K562 (cell line): Measurements from ENCODE around the gene ARHGAP4. TPM values are rescaled to one million over a fixed set of nuclear protein-coding genes. Genes with fewer than 3 reads are reported as not detected.

Source experiments
- CBFA2T2 ChIP-seq: fragments of 450-650 bp; conservative IDR thresholded peaks from 2 replicates; pipeline ENCODE4 v1.6.1; 2017; ENCODE audit warnings: mild to moderate bottlenecking
- CBX8 ChIP-seq: fragments of 200-600 bp; sonication (generic); IDR thresholded peaks from 2 replicates; pipeline ENCODE4 v1.6.1; 2012; ENCODE audit warnings: borderline replicate concordance, mixed run types, low read depth, mild to moderate bottlenecking, moderate library complexity, mixed read lengths, low read length, control low read depth, inconsistent platforms; ENCODE audit not compliant: poor library complexity, severe bottlenecking; ENCODE audit errors: extremely low read depth
- ESRRA ChIP-seq: fragments of 450-650 bp; IDR thresholded peaks from 2 replicates; pipeline ENCODE4 v1.6.1; 2014; ENCODE audit warnings: low read depth, mild to moderate bottlenecking, moderate library complexity, borderline replicate concordance
- ESRRB ChIP-seq: fragments of 250-450 bp; sonication (Bioruptor Pico); IDR thresholded peaks from 2 replicates; pipeline ENCODE4 v1.5.0; 2020; ENCODE audit warnings: mild to moderate bottlenecking, moderate library complexity, borderline replicate concordance
- ETV5 ChIP-seq: sonication (generic); formaldehyde crosslinking; IDR thresholded peaks from 2 replicates; pipeline ENCODE4 v1.4.0; 2020; ENCODE audit warnings: low read depth, mild to moderate bottlenecking, missing genetic modification reagents
- MAFK ChIP-seq: IDR thresholded peaks from 2 replicates; pipeline ENCODE4 v1.6.1; 2011; ENCODE audit warnings: low read length, improper control_type of control experiment
- NBN ChIP-seq: fragments of 450-650 bp; IDR thresholded peaks from 2 replicates; pipeline ENCODE4 v1.6.1; 2016; ENCODE audit warnings: low read depth, mild to moderate bottlenecking
- NFIC ChIP-seq: fragments of 450-650 bp; IDR thresholded peaks from 2 replicates; pipeline ENCODE4 v1.6.1; 2017; ENCODE audit warnings: mild to moderate bottlenecking, inconsistent platforms
- NR2C1 ChIP-seq, 2 experiments: fragments of 450-650 bp; IDR thresholded peaks; 2 replicates each; pipeline ENCODE4 v1.6.1; 2017; ENCODE audit warnings: mild to moderate bottlenecking in 2 of 2, antibody characterized with exemption in 1 of 2, inconsistent platforms in 1 of 2, missing compliant biosample characterization in 1 of 2, missing genetic modification characterization in 1 of 2
- POLR3G ChIP-seq: IDR thresholded peaks from 2 replicates; pipeline ENCODE4 v1.6.1; 2011; ENCODE audit not compliant: insufficient read length, insufficient replicate concordance; ENCODE audit errors: extremely low read depth
- RBFOX2 ChIP-seq: fragments of 200-400 bp; formaldehyde crosslinking; IDR thresholded peaks from 2 replicates; pipeline ENCODE4 v1.6.1; 2017; ENCODE audit warnings: low read depth, mild to moderate bottlenecking, low read length, moderate library complexity
- RBM15 ChIP-seq: fragments of 200-400 bp; formaldehyde crosslinking; IDR thresholded peaks from 2 replicates; pipeline ENCODE4 v1.6.1; 2018; ENCODE audit warnings: mild to moderate bottlenecking, low read length, moderate library complexity; ENCODE audit not compliant: insufficient read depth
- SMAD2 ChIP-seq: fragments of 150-350 bp; IDR thresholded peaks from 2 replicates; pipeline ENCODE4 v1.6.1; 2014; ENCODE audit warnings: low read depth, mild to moderate bottlenecking, low read length
- SMAD4 ChIP-seq: fragments of 250-450 bp; sonication (Bioruptor Pico); conservative IDR thresholded peaks from 2 replicates; pipeline ENCODE4 v1.8.0; 2021; ENCODE audit warnings: inconsistent platforms, mild to moderate bottlenecking, moderate library complexity
- TCF3 ChIP-seq: sonication (generic); formaldehyde crosslinking; IDR thresholded peaks from 2 replicates; pipeline ENCODE4 v1.4.0; 2020; ENCODE audit warnings: mild to moderate bottlenecking, missing genetic modification reagents
- ZBED1 ChIP-seq: IDR thresholded peaks from 2 replicates; pipeline ENCODE4 v1.6.1; 2014
- ZBTB11 ChIP-seq, 3 experiments: fragments of 200-800 bp in 1 of 3; fragments of 250-450 bp in 1 of 3; fragments of 450-650 bp in 1 of 3; sonication (Bioruptor Pico) in 1 of 3; sonication (Bioruptor generic) in 1 of 3; formaldehyde crosslinking in 1 of 3; IDR thresholded peaks; 2 replicates each; pipeline versions ENCODE4 v1.6.1 to v1.8.0; 2016 to 2022; ENCODE audit warnings: mild to moderate bottlenecking in 2 of 3, missing genetic modification characterization in 2 of 3, missing compliant biosample characterization in 1 of 3, moderate library complexity in 1 of 3
- ZNF347 ChIP-seq: fragments of 450-650 bp; formaldehyde crosslinking; IDR thresholded peaks from 2 replicates; pipeline ENCODE4 v1.4.0; 2020; ENCODE audit warnings: low read depth, mild to moderate bottlenecking, moderate library complexity
- polyA plus RNA-seq, 8 experiments: library from polyadenylated mRNA; depleted of rRNA in 4 of 8; stranded (reverse) in 5 of 8; unstranded in 3 of 8; fragments of >200 nt; fragmentation: Nextera tagmentation in 2 of 8; fragmentation: Illumina TruSeq in 1 of 8; extraction: Ambion mirVana in 2 of 8; extraction: Trizol in 1 of 8; gene quantifications; 2 replicates each; pipeline versions ENCODE4 v1.2.1 to v1.2.3, GENCODE V29; 2011 to 2014; ENCODE audit warnings: inconsistent platforms in 1 of 8, missing spikeins in 1 of 8
- total RNA-seq, 7 experiments: library from RNA; depleted of rRNA in 6 of 7; stranded (reverse); fragments of >200 nt in 6 of 7; fragmentation: Illumina TruSeq in 2 of 7; extraction: Trizol in 2 of 7; gene quantifications; 2 replicates each; pipeline versions ENCODE4 v1.2.1 to v1.2.3, GENCODE V29; 2011 to 2021; ENCODE audit warnings: low replicate concordance in 1 of 7
- TF ChIP-seq, protein P1 (sequence below): sonication (generic); formaldehyde crosslinking; IDR thresholded peaks from 2 replicates; pipeline ENCODE4 v1.8.0; 2022; ENCODE audit warnings: mild to moderate bottlenecking, missing genetic modification reagents, borderline replicate concordance
- TF ChIP-seq, protein P2 (sequence below): fragments of 250-450 bp; sonication (Bioruptor Pico); IDR thresholded peaks from 2 replicates; pipeline ENCODE4 v1.8.0; 2021; ENCODE audit warnings: mild to moderate bottlenecking, moderate library complexity

ARHGAP4 gene
- total and polyA plus RNA-seq, 9 of the 15 experiments (the other 6 are each of a cell fraction or from before 2014, with no cell fraction given), result 0.30 to 81.8 (median 13.5) TPM

- TF ChIP-seq TCF3 (CRISPR knock-in tag) (no peak), SMAD2 (no peak), ESRRB (CRISPR knock-in tag) (no peak), CBX8 (no peak), ESRRA (peak; percentile 65), ZBTB11 (CRISPR knock-in tag; IDR thresholded peaks at IDR 0.05) (peak in 1 of 3 experiments; percentile 62; a peak in 2 of 6 replicates), RBFOX2 (peak; percentile 28), POLR3G (no peak), ZNF347 (CRISPR knock-in tag) (no peak), ZBED1 (no peak), NBN (no peak), CBFA2T2 (no peak), NR2C1 (IDR thresholded peaks at IDR 0.05) (peak; percentile 40; the same call in 1 of the 2 replicates), NR2C1 (tag; IDR thresholded peaks at IDR 0.05) (peak; percentile 56; the same call in 1 of the 2 replicates), MAFK (no peak), SMAD4 (CRISPR knock-in tag) (no peak; the same call in 1 of the 2 replicates), ETV5 (CRISPR knock-in tag) (peak; percentile 97), NFIC (0 out of 2 replicates have a peak, but pooled peaks have one; percentile 2), RBM15 (no peak)
- TF ChIP-seq, protein P1, sequence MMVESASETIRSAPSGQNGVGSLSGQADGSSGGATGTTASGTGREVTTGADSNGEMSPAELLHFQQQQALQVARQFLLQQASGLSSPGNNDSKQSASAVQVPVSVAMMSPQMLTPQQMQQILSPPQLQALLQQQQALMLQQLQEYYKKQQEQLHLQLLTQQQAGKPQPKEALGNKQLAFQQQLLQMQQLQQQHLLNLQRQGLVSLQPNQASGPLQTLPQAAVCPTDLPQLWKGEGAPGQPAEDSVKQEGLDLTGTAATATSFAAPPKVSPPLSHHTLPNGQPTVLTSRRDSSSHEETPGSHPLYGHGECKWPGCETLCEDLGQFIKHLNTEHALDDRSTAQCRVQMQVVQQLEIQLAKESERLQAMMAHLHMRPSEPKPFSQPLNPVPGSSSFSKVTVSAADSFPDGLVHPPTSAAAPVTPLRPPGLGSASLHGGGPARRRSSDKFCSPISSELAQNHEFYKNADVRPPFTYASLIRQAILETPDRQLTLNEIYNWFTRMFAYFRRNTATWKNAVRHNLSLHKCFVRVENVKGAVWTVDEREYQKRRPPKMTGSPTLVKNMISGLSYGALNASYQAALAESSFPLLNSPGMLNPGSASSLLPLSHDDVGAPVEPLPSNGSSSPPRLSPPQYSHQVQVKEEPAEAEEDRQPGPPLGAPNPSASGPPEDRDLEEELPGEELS, result 0 out of 2 replicates have a peak, but pooled peaks have one; percentile 7
- TF ChIP-seq, protein P2, sequence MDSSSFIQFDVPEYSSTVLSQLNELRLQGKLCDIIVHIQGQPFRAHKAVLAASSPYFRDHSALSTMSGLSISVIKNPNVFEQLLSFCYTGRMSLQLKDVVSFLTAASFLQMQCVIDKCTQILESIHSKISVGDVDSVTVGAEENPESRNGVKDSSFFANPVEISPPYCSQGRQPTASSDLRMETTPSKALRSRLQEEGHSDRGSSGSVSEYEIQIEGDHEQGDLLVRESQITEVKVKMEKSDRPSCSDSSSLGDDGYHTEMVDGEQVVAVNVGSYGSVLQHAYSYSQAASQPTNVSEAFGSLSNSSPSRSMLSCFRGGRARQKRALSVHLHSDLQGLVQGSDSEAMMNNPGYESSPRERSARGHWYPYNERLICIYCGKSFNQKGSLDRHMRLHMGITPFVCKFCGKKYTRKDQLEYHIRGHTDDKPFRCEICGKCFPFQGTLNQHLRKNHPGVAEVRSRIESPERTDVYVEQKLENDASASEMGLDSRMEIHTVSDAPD (CRISPR knock-in tag), result no peak
Observed at GRCh38 chrX:153926858-153927671, 1.0 kb upstream of the ARHGAP4 start (continued).
